ENCODE data around the gene LASP1. TPM values are rescaled to one million over a fixed set of nuclear protein-coding genes. Genes with fewer than 3 reads are reported as not detected.

The LASP1 gene
- total and polyA plus RNA-seq, 2 of the 8 experiments (the other 6 are each of a cell fraction or from before 2014, with no cell fraction given), result 114 to 180 TPM

- Histone ChIP-seq H2BK5ac (ENCODE audit: low read depth, low read length) (no peak overlapping the region), H3K36me3 (ENCODE audit: control insufficient read depth in 2 of 4, insufficient read depth in 4 of 4, low read length in 3 of 4) (peaks cover 0 to 20% (median 12%) of the 10 kb centered on the region in 4 experiments; a peak in 7 of 8 replicates), H2AFZ (ENCODE audit: low read length) (no peak overlapping the region), H3K9me3 (ENCODE audit: insufficient read depth in 2 of 2, low read depth in 1 of 2, low read length in 1 of 2) (no peaks in the 10 kb centered on the region), H3K4ac (replicated peaks; ENCODE audit: insufficient read length, low read depth, low read length) (no peak overlapping the region), H3K4me1 (replicated peaks in 1 of 4; ENCODE audit: control insufficient read depth in 3 of 4, insufficient read depth in 4 of 4, low read length in 3 of 4) (peaks cover 0 to 7% (median 3%) of the 10 kb centered on the region in 4 experiments; a peak in 5 of 7 replicates), H3K18ac (ENCODE audit: extremely low read depth, low read length) (no peak overlapping the region), H4K91ac (replicated peaks; ENCODE audit: insufficient read length, low read length) (no peak overlapping the region), H3K23me2 (ENCODE audit: low read depth, low read length) (no peaks in the 10 kb centered on the region), H2AK5ac (ENCODE audit: low read depth, low read length) (no peak overlapping the region), H2BK15ac (ENCODE audit: low read length) (no peak overlapping the region), H3K4me3 (ENCODE audit: extremely low read depth in 1 of 4, insufficient read depth in 2 of 4, low read depth in 3 of 4, low read length in 4 of 4) (no peak overlapping the region), H4K8ac (ENCODE audit: extremely low read depth, insufficient read depth, low read length) (no peak overlapping the region), H2BK20ac (ENCODE audit: low read length) (no peak overlapping the region), H3K14ac (ENCODE audit: insufficient read length) (no peak overlapping the region), H3K79me1 (ENCODE audit: low read depth, low read length) (peaks cover 3% of the 10 kb centered on the region), H3K56ac (replicated peaks; ENCODE audit: insufficient read length, low read depth, low read length) (no peak overlapping the region), H3K79me2 (ENCODE audit: control insufficient read depth in 1 of 2, insufficient read depth in 2 of 2, low read length in 2 of 2) (peaks cover 0 to 17% of the 10 kb centered on the region in 2 experiments; a peak in 1 of 4 replicates), H2BK12ac (ENCODE audit: low read depth, low read length) (no peak overlapping the region), H4K20me1 (replicated peaks in 1 of 2; ENCODE audit: control insufficient read depth in 1 of 2, insufficient read depth in 2 of 2, low read length in 2 of 2) (peaks cover 0 to 11% of the 10 kb centered on the region in 2 experiments), H3K4me2 (ENCODE audit: insufficient read depth in 1 of 2, low read depth in 2 of 2, low read length in 2 of 2) (no peak overlapping the region), H2BK120ac (replicated peaks; ENCODE audit: low read depth, low read length) (no peak overlapping the region), H3K27ac (ENCODE audit: low read depth, low read length) (no peak overlapping the region), H4K5ac (ENCODE audit: insufficient read length, low read depth, low read length) (no peak overlapping the region), H3K23ac (ENCODE audit: insufficient read length) (no peak overlapping the region), H3K27me3 (replicated peaks in 1 of 4; ENCODE audit: control insufficient read depth in 3 of 4, extremely low read depth in 1 of 4, insufficient read depth in 3 of 4, low read length in 3 of 4) (no peaks in the 10 kb centered on the region), H3K9ac (replicated peaks in 1 of 4; ENCODE audit: extremely low read depth in 1 of 4, low read depth in 3 of 4, low read length in 3 of 4) (no peak overlapping the region)
- WGBS, 2 experiments (ENCODE audit: extremely low coverage in 1 of 2, insufficient coverage in 1 of 2, insufficient read length in 1 of 2, insufficient replicate concordance in 2 of 2, low coverage in 1 of 2, low lambda C conversion rate in 2 of 2, missing lambda C conversion rate in 1 of 2), result 98% methylated on average over 4 of the region's 4 CpGs; no CpG with 5 or more reads in 1 of the 2 experiments
- DNase-seq (ENCODE audit: low read depth in 1 of 2, low spot score in 2 of 2) (no peak), FAIRE-seq (no peak)
- POLR2A ChIA-PET (ENCODE audit: partially characterized antibody), result interaction anchor here (1.0 kb wide), 1 partner anchor 11 kb away, joined by 4 read pairs; no protein-coding TSS in a partner anchor
- CTCF ChIA-PET (ENCODE audit: partially characterized antibody), result interaction anchor here (0.6 to 1.0 kb wide), 2 partner anchors 130 to 270 kb away, joined by 3 to 4 read pairs; no protein-coding TSS in a partner anchor
- TF ChIP-seq FOSL1 (IDR thresholded peaks at IDR 0.05; ENCODE audit: insufficient read depth, low read depth, low read length), result no peak
Observed at GRCh38 chr17:38892083-38892482, 22.2 kb downstream of the LASP1 start.

All from H1 (cell line).